ENCODE data around the gene TTLL9. TPM values are rescaled to one million over a fixed set of nuclear protein-coding genes. Genes with fewer than 3 reads are reported as not detected.
"Not testable (repeated sequence)": the region's sequence is repeated elsewhere in the genome, so short reads cannot be mapped to it uniquely, and the experiment has no call there.

Gene TTLL9
- total RNA-seq, 1 experiment from 2014 or later: 2.1 TPM

- no peak for DNase-seq (ENCODE audit: low read depth, low spot score)
- H3K27ac ChIP-seq (ENCODE audit: low read length): no peak overlapping the region
- H3K27me3 ChIP-seq (ENCODE audit: control insufficient read depth, insufficient read depth, low read length): peaks cover 9% of the 10 kb centered on the region; the same call in 1 of the 2 replicates
- no TSS peak for BruUV-seq (replicated peaks)
- CTCF ChIA-PET: no interaction called here
- no peaks in the 10 kb centered on the region for H3K9me3 ChIP-seq (ENCODE audit: control insufficient read depth, insufficient read depth, low read depth, low read length)
- TF ChIP-seq POLR2AphosphoS5 (IDR thresholded peaks at IDR 0.05; ENCODE audit: low read depth, low read length) (no peak), REST (IDR thresholded peaks at IDR 0.05; ENCODE audit: insufficient read depth in 1 of 2, low read depth in 2 of 2, low read length in 1 of 2) (no peak)
- POLR2A ChIA-PET: no interaction called here
- H3K4me1 ChIP-seq (ENCODE audit: control insufficient read depth, insufficient read depth, low read length): peaks cover 6% of the 10 kb centered on the region
- H3K4me3 ChIP-seq (ENCODE audit: low read depth in 2 of 2, low read length in 2 of 2): no peak overlapping the region
- ATAC-seq: no peak
- no peaks in the 10 kb centered on the region for H3K36me3 ChIP-seq (ENCODE audit: control insufficient read depth, insufficient read depth, low read length)
- in situ Hi-C loops (cut with HindIII; ENCODE audit: low pct_unique_long_range_greater_than_20kb, low sequenced_read_pairs): no loop called here
- intact Hi-C loops (cut with micrococcal nuclease; ENCODE audit: unreplicated experiment): no loop called here
Measured at GRCh38 chr20:31926493-31926892, 56.1 kb downstream of the TTLL9 start.

GRCh38 chr20:31927627-31928159 lies 57.3 kb downstream of the TTLL9 start:
- H3K27me3 ChIP-seq (ENCODE audit: control insufficient read depth, insufficient read depth, low read length): peaks cover 9% of the 10 kb centered on the region; the same call in 1 of the 2 replicates
- in situ Hi-C loops (cut with HindIII; ENCODE audit: low pct_unique_long_range_greater_than_20kb, low sequenced_read_pairs): no loop called here

GRCh38 chr20:31929631-31930030 lies 59.2 kb downstream of the TTLL9 start:
- H3K27me3 ChIP-seq (ENCODE audit: control insufficient read depth, insufficient read depth, low read length); H3K9me3 ChIP-seq (ENCODE audit: control insufficient read depth, insufficient read depth, low read depth, low read length); CTCF ChIA-PET; BruUV-seq (replicated peaks); POLR2A ChIA-PET; H3K4me3 ChIP-seq (ENCODE audit: low read depth in 2 of 2, low read length in 2 of 2); H3K27ac ChIP-seq (ENCODE audit: low read length); H3K36me3 ChIP-seq (ENCODE audit: control insufficient read depth, insufficient read depth, low read length); H3K4me1 ChIP-seq (ENCODE audit: control insufficient read depth, insufficient read depth, low read length); ATAC-seq; in situ Hi-C loops (cut with HindIII; ENCODE audit: low pct_unique_long_range_greater_than_20kb, low sequenced_read_pairs); intact Hi-C loops (cut with micrococcal nuclease; ENCODE audit: unreplicated experiment); DNase-seq (ENCODE audit: low read depth, low spot score): not testable (repeated sequence)

More at GRCh38 chr20:31927627-31928159, 57.3 kb downstream of the TTLL9 start:
- BruUV-seq (replicated peaks): no TSS peak
- Histone ChIP-seq H3K4me1 (ENCODE audit: control insufficient read depth, insufficient read depth, low read length) (peaks cover 6% of the 10 kb centered on the region), H3K27ac (ENCODE audit: low read length) (no peak overlapping the region), H3K9me3 (ENCODE audit: control insufficient read depth, insufficient read depth, low read depth, low read length) (no peaks in the 10 kb centered on the region), H3K36me3 (ENCODE audit: control insufficient read depth, insufficient read depth, low read length) (no peaks in the 10 kb centered on the region), H3K4me3 (ENCODE audit: low read depth in 2 of 2, low read length in 2 of 2) (no peak overlapping the region)
- DNase-seq (ENCODE audit: low read depth, low spot score) (no peak), ATAC-seq (no peak)
- no peak for TF ChIP-seq TCF7L2 (IDR thresholded peaks at IDR 0.05; ENCODE audit: low read depth, low read length)
- TF ChIP-seq POLR2AphosphoS5 (IDR thresholded peaks at IDR 0.05; ENCODE audit: low read depth, low read length): no peak
- no peak for TF ChIP-seq SIN3A (IDR thresholded peaks at IDR 0.05; ENCODE audit: borderline replicate concordance, insufficient read depth, low read depth, low read length)
- no peak for TF ChIP-seq REST (IDR thresholded peaks at IDR 0.05; ENCODE audit: insufficient read depth in 1 of 2, low read depth in 2 of 2, low read length in 1 of 2)
- no peak for TF ChIP-seq CTCF (IDR thresholded peaks at IDR 0.05)
- intact Hi-C loops (cut with micrococcal nuclease; ENCODE audit: unreplicated experiment): no loop called here
- POLR2A ChIA-PET: no interaction called here
- CTCF ChIA-PET: interaction anchor here (0.7 kb wide), 1 partner anchor 11 kb away, joined by 8 read pairs; no protein-coding TSS in a partner anchor

All from Panc1 (cell line).